NK-92 treated with Interleukin-12 subunit alpha and Interleukin-12 subunit beta, amount 100 ng/mL, for 24 hours (cell line): ENCODE data around the gene MAMDC2.

Experiments used
- DNase-seq: peaks from one replicate; lab custom pipeline; 2025; lab: John Stamatoyannopoulos, UW

MAMDC2 gene

DNA sequence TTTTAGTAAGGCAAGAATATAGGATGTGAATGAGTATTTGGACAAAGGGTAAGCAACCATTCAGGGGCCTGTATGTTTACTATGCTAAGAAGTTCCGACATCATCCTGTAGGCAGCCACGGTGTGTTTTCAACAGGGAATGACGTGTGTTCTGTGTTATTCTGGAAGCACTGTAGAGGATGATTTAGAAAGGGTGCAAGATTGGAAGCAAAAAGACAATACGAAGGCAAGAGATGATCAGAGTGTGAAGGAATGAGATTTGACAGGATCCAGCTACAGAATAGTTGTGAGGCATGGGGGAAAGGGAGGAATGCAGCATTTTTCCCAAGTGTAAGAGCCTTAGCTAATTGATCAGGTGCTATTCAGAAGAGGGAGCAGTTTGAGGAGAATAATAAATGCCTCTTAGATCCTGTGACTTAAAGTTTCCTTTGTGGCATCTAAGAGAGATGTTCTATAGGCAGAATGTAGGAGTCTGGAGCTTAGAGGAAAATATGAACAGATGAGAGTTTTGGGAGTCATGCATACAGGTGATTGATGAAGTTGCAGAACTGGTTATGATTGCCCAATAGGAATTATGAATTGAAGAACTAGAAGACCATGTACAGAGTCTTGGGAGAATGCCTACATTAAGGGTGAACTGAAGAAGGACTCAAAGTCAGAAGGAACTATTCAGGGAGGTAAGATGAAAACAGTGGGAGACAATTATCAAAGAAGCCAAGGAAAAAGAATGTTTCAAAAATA, 217.7 kb downstream of the MAMDC2 start:
- DNase-seq = no peak

DNA sequence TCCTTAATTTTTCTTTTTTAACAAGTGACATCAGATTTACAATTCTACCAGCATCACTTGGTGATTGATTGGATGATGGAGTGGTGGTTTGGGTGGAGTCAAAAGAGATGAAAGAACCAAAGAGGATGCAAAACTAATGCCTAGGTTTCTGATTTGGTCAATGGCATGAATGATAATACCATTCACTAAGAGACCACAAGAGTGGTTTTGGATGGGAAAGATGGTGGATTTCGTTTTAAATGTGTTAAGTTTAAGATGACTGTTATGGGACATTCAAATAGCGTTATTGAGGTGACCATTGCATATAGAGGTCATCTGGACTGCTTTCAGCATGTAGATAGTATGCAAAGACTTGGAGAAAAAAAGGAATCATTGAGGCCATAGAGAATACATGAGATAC, 218.7 kb downstream of the MAMDC2 start:
- no peak for DNase-seq

DNA sequence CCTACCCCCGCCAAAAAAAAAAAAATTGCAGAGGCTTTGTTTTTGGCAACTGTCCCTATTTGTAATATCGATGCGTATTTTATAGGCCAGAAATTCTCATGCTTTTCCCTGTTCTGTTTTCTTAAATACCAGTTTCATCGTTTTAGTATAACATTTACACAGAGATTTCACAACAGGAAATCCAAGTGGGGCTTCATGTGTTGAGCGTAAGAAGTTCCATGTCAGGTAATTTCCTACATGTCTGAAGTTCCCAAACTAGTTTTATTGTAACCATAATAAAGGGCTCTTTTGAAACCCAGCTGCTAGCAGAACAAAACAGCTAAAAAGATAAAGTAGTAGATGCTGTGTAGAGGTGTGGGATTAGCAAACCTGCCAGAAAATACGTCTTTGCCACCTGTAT, 219.3 kb downstream of the MAMDC2 start:
- DNase-seq = no peak

DNA sequence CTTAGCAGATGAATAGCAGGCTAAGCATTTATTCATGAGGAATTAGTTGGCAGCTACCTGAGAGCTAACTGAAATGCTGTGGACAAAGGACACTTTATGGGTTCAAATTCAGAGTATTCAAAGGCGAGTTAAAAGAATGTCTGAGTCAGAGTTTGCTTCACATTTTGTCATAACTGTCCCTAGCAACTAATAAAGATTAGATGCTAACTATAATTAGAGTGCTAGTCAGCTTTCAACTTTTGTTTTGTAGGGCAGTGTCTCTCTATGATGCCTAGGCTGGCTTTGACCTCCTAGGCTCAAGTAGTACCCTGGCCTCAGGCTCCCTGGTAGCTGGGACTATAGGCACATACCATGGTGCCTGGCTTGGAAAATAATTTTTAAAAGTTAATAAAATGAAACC, 219.8 kb downstream of the MAMDC2 start:
- no peak for DNase-seq
